SJSA1 (cell line): Measurements from ENCODE around the gene DPM2. TPM values are rescaled to one million over a fixed set of nuclear protein-coding genes. Genes with fewer than 3 reads are reported as not detected.
A peak's percentile ranks its signal among the peaks of the same experiment; 100 is the strongest.

Source experiments
- DNase-seq, 2 experiments: peaks; one replicate each; pipeline ENCODE4 v3.0.0-alpha.2; 2015 to 2020; ENCODE audit warnings: low spot score in 2 of 2, low read depth in 1 of 2
- H3K27ac ChIP-seq: fragments of 250-450 bp; sonication (Bioruptor Pico); 2 replicates; pipeline ENCODE4 v1.5.1; 2020; ENCODE audit warnings: mild to moderate bottlenecking, moderate library complexity
- H3K27me3 ChIP-seq: fragments of 250-450 bp; sonication (Bioruptor Pico); replicated peaks from 2 replicates; pipeline ENCODE4 v1.5.1; 2020; ENCODE audit warnings: mild to moderate bottlenecking, moderate library complexity
- H3K36me3 ChIP-seq: fragments of 250-450 bp; sonication (Bioruptor Pico); 2 replicates; pipeline ENCODE4 v1.5.1; 2020; ENCODE audit warnings: mild to moderate bottlenecking
- H3K4me1 ChIP-seq: fragments of 250-450 bp; sonication (Bioruptor Pico); replicated peaks from 2 replicates; pipeline ENCODE4 v1.6.1; 2021; ENCODE audit warnings: mild to moderate bottlenecking
- H3K4me3 ChIP-seq: fragments of 250-450 bp; sonication (Bioruptor Pico); 2 replicates; pipeline ENCODE4 v1.5.1; 2020; ENCODE audit warnings: mild to moderate bottlenecking
- H3K9me3 ChIP-seq: fragments of 250-450 bp; sonication (Bioruptor Pico); replicated peaks from 2 replicates; pipeline ENCODE4 v1.5.1; 2020; ENCODE audit warnings: mild to moderate bottlenecking
- total RNA-seq: library from RNA; depleted of rRNA; stranded (reverse); fragments of >200 nt; shearing (Covaris generic); gene quantifications from 2 replicates; pipeline ENCODE4 v1.2.3, GENCODE V29; 2014

The DPM2 gene
- total RNA-seq, 1 experiment from 2014 or later = 20.4 TPM

GRCh38 chr9:127977009-127977883, 39.6 kb upstream of the DPM2 start:
- Histone ChIP-seq H3K4me1 (peaks cover 43% of the 10 kb centered on the region), H3K36me3 (peaks cover 12% of the 10 kb centered on the region), H3K9me3 (peaks cover 3% of the 10 kb centered on the region; the same call in 1 of the 2 replicates), H3K4me3 (no peak overlapping the region; the same call in 1 of the 2 replicates), H3K27ac (peak overlapping the region; percentile 45), H3K27me3 (no peaks in the 10 kb centered on the region)
- DNase-seq = no peak

- no peak for DNase-seq
- peaks cover 3% of the 10 kb centered on the region; the same call in 1 of the 2 replicates for H3K9me3 ChIP-seq
- H3K4me1 ChIP-seq = peaks cover 39% of the 10 kb centered on the region
- H3K4me3 ChIP-seq = no peak overlapping the region
- H3K36me3 ChIP-seq = peaks cover 12% of the 10 kb centered on the region
- no peaks in the 10 kb centered on the region for H3K27me3 ChIP-seq
- no peak overlapping the region for H3K27ac ChIP-seq
Observed at GRCh38 chr9:127976498-127976897, 38.8 kb upstream of the DPM2 start.

GRCh38 chr9:127975376-127976315, 38.0 kb upstream of the DPM2 start:
- Histone ChIP-seq H3K9me3 (peaks cover 2% of the 10 kb centered on the region; the same call in 1 of the 2 replicates), H3K4me1 (peaks cover 35% of the 10 kb centered on the region), H3K27me3 (no peaks in the 10 kb centered on the region), H3K27ac (no peak overlapping the region), H3K4me3 (no peak overlapping the region), H3K36me3 (peaks cover 10% of the 10 kb centered on the region)
- DNase-seq = no peak

GRCh38 chr9:127974769-127975261, 37.2 kb upstream of the DPM2 start:
- Histone ChIP-seq H3K36me3 (peaks cover 8% of the 10 kb centered on the region), H3K27ac (no peak overlapping the region), H3K4me1 (peaks cover 35% of the 10 kb centered on the region), H3K9me3 (no peaks in the 10 kb centered on the region), H3K27me3 (no peaks in the 10 kb centered on the region), H3K4me3 (no peak overlapping the region)
- no peak for DNase-seq

- no peaks in the 10 kb centered on the region for H3K9me3 ChIP-seq
- H3K4me3 ChIP-seq = no peak overlapping the region
- H3K27ac ChIP-seq = no peak overlapping the region
- H3K4me1 ChIP-seq = peaks cover 32% of the 10 kb centered on the region
- no peak for DNase-seq
- peaks cover 8% of the 10 kb centered on the region for H3K36me3 ChIP-seq
- no peaks in the 10 kb centered on the region for H3K27me3 ChIP-seq
Observed at GRCh38 chr9:127974001-127974768, 36.5 kb upstream of the DPM2 start.

GRCh38 chr9:127973169-127974000, 35.7 kb upstream of the DPM2 start:
- Histone ChIP-seq H3K27ac (no peak overlapping the region), H3K36me3 (peaks cover 8% of the 10 kb centered on the region), H3K4me3 (no peak overlapping the region), H3K9me3 (no peaks in the 10 kb centered on the region), H3K4me1 (peaks cover 32% of the 10 kb centered on the region), H3K27me3 (no peaks in the 10 kb centered on the region)
- DNase-seq = no peak

GRCh38 chr9:127972236-127972871, 34.7 kb upstream of the DPM2 start:
- Histone ChIP-seq H3K4me3 (no peak overlapping the region), H3K4me1 (peaks cover 27% of the 10 kb centered on the region), H3K27me3 (no peaks in the 10 kb centered on the region), H3K27ac (no peak overlapping the region), H3K36me3 (peaks cover 8% of the 10 kb centered on the region), H3K9me3 (no peaks in the 10 kb centered on the region)
- DNase-seq = no peak

- no peaks in the 10 kb centered on the region for H3K9me3 ChIP-seq
- no peak for DNase-seq
- peaks cover 23% of the 10 kb centered on the region for H3K4me1 ChIP-seq
- no peaks in the 10 kb centered on the region for H3K27me3 ChIP-seq
- H3K4me3 ChIP-seq = no peak overlapping the region
- H3K36me3 ChIP-seq = peaks cover 8% of the 10 kb centered on the region
- H3K27ac ChIP-seq = no peak overlapping the region
Observed at GRCh38 chr9:127971357-127972235, 33.9 kb upstream of the DPM2 start.

GRCh38 chr9:127970401-127971313, 33.0 kb upstream of the DPM2 start:
- H3K27me3 ChIP-seq = no peaks in the 10 kb centered on the region
- no peak for DNase-seq
- H3K36me3 ChIP-seq = no peaks in the 10 kb centered on the region
- peaks cover 28% of the 10 kb centered on the region for H3K4me1 ChIP-seq
- H3K9me3 ChIP-seq = no peaks in the 10 kb centered on the region
- H3K4me3 ChIP-seq = no peak overlapping the region
- H3K27ac ChIP-seq = no peak overlapping the region

GRCh38 chr9:127968700-127969383, 31.2 kb upstream of the DPM2 start:
- H3K4me1 ChIP-seq = peaks cover 28% of the 10 kb centered on the region
- no peaks in the 10 kb centered on the region for H3K9me3 ChIP-seq
- no peaks in the 10 kb centered on the region for H3K36me3 ChIP-seq
- no peak overlapping the region for H3K27ac ChIP-seq
- no peaks in the 10 kb centered on the region for H3K27me3 ChIP-seq
- no peak for DNase-seq
- no peak overlapping the region for H3K4me3 ChIP-seq
